ENCODE measurements around the gene TRABD2B. TPM values are rescaled to one million over a fixed set of nuclear protein-coding genes. Genes with fewer than 3 reads are reported as not detected.

Gene TRABD2B
- total and polyA plus RNA-seq, 2 of the 4 experiments (the other 2 are of a cell fraction), result not detected

DNA sequence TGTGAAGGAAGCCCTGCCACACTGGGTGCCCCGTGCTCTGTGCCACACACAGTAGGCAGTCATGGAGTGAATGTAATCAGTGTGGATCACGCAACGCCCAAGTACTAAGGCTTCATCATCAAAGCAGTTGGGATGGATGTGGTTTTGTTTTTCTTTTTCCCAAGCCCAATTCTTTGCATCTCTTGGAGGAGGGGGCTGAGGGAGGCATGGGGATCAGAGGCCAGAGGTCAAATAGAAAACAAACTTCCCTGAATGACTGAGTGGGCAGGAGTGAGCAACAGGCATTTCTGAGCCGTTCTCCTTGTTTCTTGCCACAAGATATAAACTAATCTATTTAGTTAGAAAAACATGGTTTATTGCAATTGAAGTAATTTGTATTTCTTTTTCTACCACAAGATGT lies 85.3 kb downstream of the TRABD2B start:
- Histone ChIP-seq H2BK120ac (ENCODE audit: low read depth, low read length) (no peak overlapping the region), H3K14ac (replicated peaks; ENCODE audit: low read depth, low read length) (no peak overlapping the region), H3K18ac (ENCODE audit: low read depth, low read length) (no peak overlapping the region), H4K5ac (ENCODE audit: low read depth, low read length) (no peak overlapping the region), H3K27ac (ENCODE audit: insufficient read depth, low read length) (no peak overlapping the region), H2BK20ac (ENCODE audit: low read depth, low read length) (no peak overlapping the region), H2AFZ (replicated peaks; ENCODE audit: low read length, poor library complexity) (no peak overlapping the region), H2AK9ac (replicated peaks; ENCODE audit: low read depth, low read length, poor library complexity) (no peak overlapping the region), H3K9me3 (ENCODE audit: control insufficient read depth, insufficient read depth, low read length) (no peaks in the 10 kb centered on the region), H3K36me3 (ENCODE audit: control insufficient read depth, insufficient read depth, low read length) (no peaks in the 10 kb centered on the region), H3K4ac (ENCODE audit: low read depth, low read length) (no peak overlapping the region), H3K4me3 (ENCODE audit: insufficient read depth, low read depth, low read length) (no peak overlapping the region), H2BK5ac (ENCODE audit: low read depth, low read length, poor library complexity, severe bottlenecking) (no peak overlapping the region), H4K91ac (ENCODE audit: insufficient read depth, low read depth, low read length) (no peak overlapping the region), H3K56ac (ENCODE audit: extremely low read depth, insufficient read depth, low read length) (no peak overlapping the region), H3K9me1 (ENCODE audit: insufficient read depth, low read length) (no peaks in the 10 kb centered on the region), H3K79me1 (ENCODE audit: low read depth in 1 of 2, low read length in 2 of 2) (no peaks in the 10 kb centered on the region), H4K8ac (ENCODE audit: low read depth in 2 of 2, low read length in 2 of 2) (no peak overlapping the region), H4K20me1 (ENCODE audit: insufficient read depth, low read length) (no peaks in the 10 kb centered on the region), H3K27me3 (ENCODE audit: control insufficient read depth, insufficient read depth, low read length) (no peaks in the 10 kb centered on the region; the same call in none of the 2 replicates), H3K4me2 (ENCODE audit: low read depth, low read length) (no peak overlapping the region), H2BK15ac (ENCODE audit: low read depth, low read length) (no peak overlapping the region), H3K9ac (ENCODE audit: low read depth, low read length) (no peak overlapping the region), H2AK5ac (ENCODE audit: low read depth, low read length) (no peak overlapping the region), H3K4me1 (ENCODE audit: control insufficient read depth, insufficient read depth, low read length) (no peaks in the 10 kb centered on the region), H3K23ac (ENCODE audit: low read depth, low read length) (no peak overlapping the region)
- in situ Hi-C loops (cut with MboI; ENCODE audit: low sequenced_read_pairs) (no loop called here), dilution Hi-C loops (cut with HindIII; ENCODE audit: low sequenced_read_pairs, unreplicated experiment) (no loop called here), intact Hi-C loops (cut with micrococcal nuclease) (no loop called here)
- DNase-seq, result no peak
- TF ChIP-seq, protein P1, sequence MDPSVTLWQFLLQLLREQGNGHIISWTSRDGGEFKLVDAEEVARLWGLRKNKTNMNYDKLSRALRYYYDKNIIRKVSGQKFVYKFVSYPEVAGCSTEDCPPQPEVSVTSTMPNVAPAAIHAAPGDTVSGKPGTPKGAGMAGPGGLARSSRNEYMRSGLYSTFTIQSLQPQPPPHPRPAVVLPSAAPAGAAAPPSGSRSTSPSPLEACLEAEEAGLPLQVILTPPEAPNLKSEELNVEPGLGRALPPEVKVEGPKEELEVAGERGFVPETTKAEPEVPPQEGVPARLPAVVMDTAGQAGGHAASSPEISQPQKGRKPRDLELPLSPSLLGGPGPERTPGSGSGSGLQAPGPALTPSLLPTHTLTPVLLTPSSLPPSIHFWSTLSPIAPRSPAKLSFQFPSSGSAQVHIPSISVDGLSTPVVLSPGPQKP (IDR thresholded peaks at IDR 0.05; ENCODE audit: borderline replicate concordance, low read depth, low read length), result no peak
- no peak for TF ChIP-seq MAFK (IDR thresholded peaks at IDR 0.05; ENCODE audit: low read depth, low read length)
- TF ChIP-seq FOS (IDR thresholded peaks at IDR 0.05; ENCODE audit: low read depth, low read length), result no peak
- TF ChIP-seq NFE2L2 (IDR thresholded peaks at IDR 0.05; ENCODE audit: low read depth, low read length), result no peak
- ATAC-seq (ENCODE audit: low read depth), result no peak
- POLR2A ChIA-PET (ENCODE audit: unreplicated experiment), result interaction anchor here (0.6 kb wide), 1 partner anchor 502 kb away, joined by 3 read pairs; no protein-coding TSS in a partner anchor
- no CpG with 5 or more reads among the region's 4 CpGs for WGBS, 2 experiments (ENCODE audit: extremely low coverage in 2 of 2, insufficient read length in 1 of 2)
- CTCF ChIA-PET, result no interaction called here
- no TSS peak for BruUV-seq (replicated peaks)
